GM21529 (cell line): ENCODE data around the gene FOCAD.
"Not testable (repeated sequence)": the region's sequence is repeated elsewhere in the genome, so short reads cannot be mapped to it uniquely, and the experiment has no call there.

Source experiments
- ATAC-seq: cut with Tn5 transposase; IDR thresholded peaks from one replicate; pipeline ENCODE4 v1.9.1; 2021; ENCODE audit not compliant: unreplicated experiment

Gene FOCAD

GRCh38 chr9:20671635-20672034, 12.4 kb upstream of the FOCAD start:
- ATAC-seq, result no peak

GRCh38 chr9:20673537-20673936, 10.5 kb upstream of the FOCAD start:
- not testable (repeated sequence) for ATAC-seq

GRCh38 chr9:20681467-20681866, 2.6 kb upstream of the FOCAD start:
- no peak for ATAC-seq

GRCh38 chr9:20683351-20684034, 566 bp upstream of the FOCAD start:
- ATAC-seq, result peak; percentile 17

GRCh38 chr9:20684875-20685696, 1.0 kb downstream of the FOCAD start:
- ATAC-seq, result no peak

- ATAC-seq, result no peak
These were observed 1.7 kb downstream of the FOCAD start for GRCh38 chr9:20685769-20686168.

- ATAC-seq, result no peak
These were observed 5.8 kb downstream of the FOCAD start for GRCh38 chr9:20689833-20690232.

- no peak for ATAC-seq
These were observed 8.5 kb downstream of the FOCAD start for GRCh38 chr9:20692554-20692953.

GRCh38 chr9:20693068-20693467, 9.0 kb downstream of the FOCAD start:
- ATAC-seq, result no peak

- no peak for ATAC-seq
These were observed 10.2 kb downstream of the FOCAD start for GRCh38 chr9:20694248-20694647.

- no peak for ATAC-seq
These were observed 13.1 kb downstream of the FOCAD start for GRCh38 chr9:20697021-20697719.

GRCh38 chr9:20698782-20699181, 14.7 kb downstream of the FOCAD start:
- no peak for ATAC-seq

- no peak for ATAC-seq
These were observed 17.0 kb downstream of the FOCAD start for GRCh38 chr9:20701060-20701459.

GRCh38 chr9:20702570-20702969, 18.5 kb downstream of the FOCAD start:
- ATAC-seq, result no peak

GRCh38 chr9:20703146-20703545, 19.1 kb downstream of the FOCAD start:
- ATAC-seq, result no peak

- ATAC-seq, result no peak
These were observed 23.6 kb downstream of the FOCAD start for GRCh38 chr9:20707708-20708107.

GRCh38 chr9:20713172-20713571, 29.1 kb downstream of the FOCAD start:
- no peak for ATAC-seq

GRCh38 chr9:20714442-20715415, 30.7 kb downstream of the FOCAD start:
- no peak for ATAC-seq

GRCh38 chr9:20722221-20722620, 38.2 kb downstream of the FOCAD start:
- no peak for ATAC-seq

GRCh38 chr9:20725675-20726074, 41.6 kb downstream of the FOCAD start:
- no peak for ATAC-seq

GRCh38 chr9:20726144-20726543, 42.1 kb downstream of the FOCAD start:
- ATAC-seq, result no peak
